SJCRH30 (cell line): ENCODE data around the gene CUL5. TPM values are rescaled to one million over a fixed set of nuclear protein-coding genes. Genes with fewer than 3 reads are reported as not detected.
"Not testable (repeated sequence)": the region's sequence is repeated elsewhere in the genome, so short reads cannot be mapped to it uniquely, and the experiment has no call there.

Experiments
- DNase-seq, 2 experiments: peaks; one replicate each; pipeline ENCODE4 v3.0.0-alpha.2; 2015 to 2020
- H3K27ac ChIP-seq: fragments of 250-450 bp; sonication (Bioruptor Pico); 2 replicates; pipeline ENCODE4 v1.5.1; 2020; ENCODE audit warnings: mild to moderate bottlenecking, moderate library complexity
- H3K27me3 ChIP-seq: fragments of 250-450 bp; sonication (Bioruptor Pico); 2 replicates; pipeline ENCODE4 v1.5.1; 2020; ENCODE audit warnings: mild to moderate bottlenecking, moderate library complexity
- H3K36me3 ChIP-seq: fragments of 250-450 bp; sonication (Bioruptor Pico); 2 replicates; pipeline ENCODE4 v1.5.1; 2020; ENCODE audit warnings: mild to moderate bottlenecking, moderate library complexity
- H3K4me1 ChIP-seq: fragments of 250-450 bp; sonication (Bioruptor Pico); 2 replicates; pipeline ENCODE4 v1.5.1; 2020; ENCODE audit warnings: mild to moderate bottlenecking, moderate library complexity
- H3K4me3 ChIP-seq: fragments of 250-450 bp; sonication (Bioruptor Pico); 2 replicates; pipeline ENCODE4 v1.5.1; 2020; ENCODE audit warnings: mild to moderate bottlenecking, moderate library complexity
- H3K9me3 ChIP-seq: fragments of 250-450 bp; sonication (Bioruptor Pico); replicated peaks from 2 replicates; pipeline ENCODE4 v1.5.1; 2020; ENCODE audit warnings: mild to moderate bottlenecking, moderate library complexity
- total RNA-seq: library from RNA; depleted of rRNA; stranded (reverse); fragments of >200 nt; shearing (Covaris generic); gene quantifications from 2 replicates; pipeline ENCODE4 v1.2.3, GENCODE V29; 2014

The CUL5 gene
- total RNA-seq, 1 experiment from 2014 or later = 24.0 TPM

- peak in 1 of 2 experiments; percentile 39 for DNase-seq
- Histone ChIP-seq H3K4me3 (no peak overlapping the region), H3K4me1 (peaks cover 10% of the 10 kb centered on the region), H3K9me3 (no peaks in the 10 kb centered on the region), H3K36me3 (no peaks in the 10 kb centered on the region), H3K27me3 (no peaks in the 10 kb centered on the region), H3K27ac (no peak overlapping the region)
Measured at GRCh38 chr11:108117746-108118371, 109.2 kb downstream of the CUL5 start.

DNA sequence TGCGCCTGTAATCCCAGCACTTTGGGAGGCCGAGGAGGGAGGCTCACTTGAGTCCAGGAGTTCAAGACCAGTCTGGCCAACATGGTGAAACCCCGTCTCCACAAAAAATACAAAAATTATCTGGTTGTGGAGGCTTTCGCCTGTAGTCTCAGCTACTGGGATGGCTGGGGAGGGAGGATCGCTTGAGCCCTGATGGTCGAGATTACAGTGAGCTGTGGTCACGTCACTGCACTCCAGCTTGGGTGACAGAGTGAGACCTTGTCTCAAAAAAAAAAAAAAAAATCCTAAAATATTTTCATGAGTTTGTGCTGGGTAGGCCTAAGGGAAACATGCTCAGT, 112.2 kb downstream of the CUL5 start:
- not testable (repeated sequence) for H3K27me3 ChIP-seq

GRCh38 chr11:108121274-108122155, 112.8 kb downstream of the CUL5 start, which contains the start of gene ACAT1:
TSS of gene ACAT1 (plus strand) at chr11:108121567. CDS start at chr11:108121607, 40 bp downstream.
- Histone ChIP-seq H3K4me3 (peak within 1 kb of the TSS; percentile 95), H3K27ac (peak within 1 kb of the TSS; percentile 90), H3K36me3 (no peaks in the 10 kb centered on the region), H3K27me3 (no peaks in the 10 kb centered on the region), H3K4me1 (peaks cover 5% of the 10 kb centered on the region; the same call in 1 of the 2 replicates), H3K9me3 (no peaks in the 10 kb centered on the region)
- peak; percentile 90 to 92 for DNase-seq

More for the DNA sequence above, 112.2 kb downstream of the CUL5 start:
- H3K9me3 ChIP-seq, H3K36me3 ChIP-seq, H3K4me1 ChIP-seq, H3K27ac ChIP-seq, DNase-seq: not testable (repeated sequence)
- peak overlapping the region; percentile 95 for H3K4me3 ChIP-seq

GRCh38 chr11:108122166-108122628, 113.5 kb downstream of the CUL5 start:
- DNase-seq = peak in 1 of 2 experiments; percentile 30
- no peaks in the 10 kb centered on the region for H3K9me3 ChIP-seq
- H3K27ac ChIP-seq = peak overlapping the region; percentile 90

GRCh38 chr11:108125096-108125495, 116.4 kb downstream of the CUL5 start:
- no peak overlapping the region for H3K27ac ChIP-seq
- no peaks in the 10 kb centered on the region for H3K27me3 ChIP-seq
- H3K4me3 ChIP-seq = no peak overlapping the region
- no peak for DNase-seq
- no peaks in the 10 kb centered on the region for H3K9me3 ChIP-seq
- H3K4me1 ChIP-seq = peaks cover 5% of the 10 kb centered on the region; the same call in 1 of the 2 replicates
- H3K36me3 ChIP-seq = no peaks in the 10 kb centered on the region

More at GRCh38 chr11:108122166-108122628, 113.5 kb downstream of the CUL5 start:
- H3K4me1 ChIP-seq = peaks cover 5% of the 10 kb centered on the region; the same call in 1 of the 2 replicates
- no peaks in the 10 kb centered on the region for H3K27me3 ChIP-seq
- peak overlapping the region; percentile 95 for H3K4me3 ChIP-seq
- H3K36me3 ChIP-seq = no peaks in the 10 kb centered on the region

- Histone ChIP-seq H3K9me3 (no peaks in the 10 kb centered on the region), H3K27ac (no peak overlapping the region), H3K27me3 (no peaks in the 10 kb centered on the region), H3K36me3 (no peaks in the 10 kb centered on the region), H3K4me1 (no peaks in the 10 kb centered on the region), H3K4me3 (no peak overlapping the region)
- no peak for DNase-seq
Measured at GRCh38 chr11:108128772-108129171, 120.1 kb downstream of the CUL5 start.

DNA sequence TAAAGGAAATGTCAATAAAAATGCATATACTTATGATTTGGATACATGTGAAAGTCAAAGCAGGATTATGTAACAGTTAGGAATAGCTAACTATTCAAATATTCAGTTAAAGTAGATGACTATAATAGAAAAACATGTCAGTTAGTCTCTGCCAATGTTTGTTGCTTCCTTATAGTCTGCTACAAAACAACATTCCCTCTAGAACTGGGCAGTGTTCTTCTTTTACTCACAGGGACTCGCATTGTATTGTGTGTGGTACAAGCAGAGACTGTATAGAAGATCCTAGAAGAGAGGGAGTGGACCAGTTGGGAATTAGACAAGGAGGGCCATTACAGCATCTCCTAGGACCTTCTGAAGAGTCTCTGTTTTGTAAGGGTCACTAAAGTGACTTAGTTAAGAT, 123.3 kb downstream of the CUL5 start:
- no peak for DNase-seq
- no peaks in the 10 kb centered on the region for H3K9me3 ChIP-seq
- H3K4me3 ChIP-seq = no peak overlapping the region
- H3K4me1 ChIP-seq = no peaks in the 10 kb centered on the region
- H3K36me3 ChIP-seq = no peaks in the 10 kb centered on the region
- no peaks in the 10 kb centered on the region for H3K27me3 ChIP-seq
- H3K27ac ChIP-seq = no peak overlapping the region

DNA sequence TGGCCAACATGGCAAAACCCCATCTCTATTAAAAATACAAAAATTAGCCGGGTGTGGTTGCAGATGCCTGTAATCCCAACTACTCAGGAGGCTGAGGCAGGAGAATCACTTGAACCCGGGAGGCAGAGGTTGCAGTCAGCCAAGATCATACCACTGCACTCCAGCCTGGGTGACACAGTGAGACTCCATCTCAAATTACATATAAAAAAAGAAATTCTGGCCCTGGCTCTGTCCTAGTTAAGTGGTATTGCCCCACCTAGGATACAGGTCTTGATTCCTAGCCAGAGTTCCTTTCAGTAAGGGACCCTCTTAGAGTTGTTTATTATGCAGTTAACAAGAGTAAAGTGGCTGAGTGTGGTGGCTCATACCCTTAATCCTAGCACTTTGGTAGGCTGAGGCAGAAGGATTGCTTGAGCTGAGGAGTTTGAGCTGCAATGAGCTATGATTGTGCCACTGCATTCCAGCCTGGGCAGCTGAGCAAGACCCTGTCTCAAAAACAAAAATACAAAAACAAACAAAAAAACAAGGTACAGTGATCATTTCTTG, 124.4 kb downstream of the CUL5 start:
- not testable (repeated sequence) for H3K9me3 ChIP-seq, H3K4me3 ChIP-seq, H3K27me3 ChIP-seq, DNase-seq, H3K27ac ChIP-seq, H3K4me1 ChIP-seq, H3K36me3 ChIP-seq

DNA sequence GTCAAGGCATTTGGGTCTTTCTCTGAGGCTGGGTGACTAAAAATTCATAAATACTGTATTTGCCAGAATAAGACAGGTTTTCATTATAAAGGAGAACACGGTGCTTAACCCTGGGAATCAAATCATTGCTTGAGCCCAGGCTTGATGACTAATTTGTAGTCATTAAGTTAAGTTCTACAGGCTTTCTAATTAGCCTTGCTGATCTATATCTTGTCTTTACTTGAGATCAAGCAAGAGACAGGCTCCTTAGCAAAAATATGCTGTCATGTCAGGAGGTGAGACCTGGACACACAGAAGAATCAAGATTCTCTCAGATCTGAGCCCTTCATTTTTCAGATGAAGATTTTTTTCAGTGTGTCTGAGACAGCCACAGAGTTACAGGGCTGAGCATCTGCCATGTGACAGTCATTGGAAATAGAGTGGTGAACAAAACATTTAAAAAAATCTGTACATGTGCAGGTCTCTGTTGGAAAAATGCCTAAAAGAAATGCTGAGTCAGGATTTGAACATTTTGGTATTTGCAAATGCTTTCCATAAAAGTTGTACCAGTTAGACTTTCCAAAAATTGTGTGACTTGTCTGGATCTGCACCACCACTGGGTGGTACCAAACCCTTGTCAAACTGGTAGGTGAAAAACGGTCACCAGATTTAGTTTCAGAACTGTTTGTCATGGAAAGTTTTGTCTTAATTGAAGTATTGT, 127.3 kb downstream of the CUL5 start:
- no peak for DNase-seq

DNA sequence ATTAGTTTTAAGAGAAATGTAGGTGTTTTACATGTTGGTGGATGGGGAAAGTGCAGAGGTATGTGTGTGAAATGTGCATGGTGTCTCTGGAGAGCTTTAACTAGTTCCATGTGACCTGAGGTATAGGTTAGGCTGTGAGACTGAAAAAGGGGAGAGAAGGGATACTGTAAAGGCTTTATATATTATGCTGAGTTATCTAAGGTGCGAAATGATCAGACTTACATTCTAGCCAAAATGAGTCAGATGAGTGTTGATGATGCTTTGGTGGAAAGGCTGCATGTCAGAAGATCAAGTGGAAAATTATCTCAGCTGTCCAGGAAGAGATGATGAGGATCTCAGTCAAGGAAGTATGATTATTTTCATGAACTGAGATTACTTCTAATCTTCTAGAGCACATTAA, 128.5 kb downstream of the CUL5 start:
- Histone ChIP-seq H3K4me1 (no peaks in the 10 kb centered on the region), H3K9me3 (no peaks in the 10 kb centered on the region), H3K36me3 (0 out of 2 replicates have a peak, but pooled peaks cover 2% of the 10 kb centered on the region), H3K27ac (no peak overlapping the region), H3K4me3 (no peak overlapping the region), H3K27me3 (no peaks in the 10 kb centered on the region)
- no peak for DNase-seq

More for the DNA sequence above, 127.3 kb downstream of the CUL5 start:
- Histone ChIP-seq H3K27me3 (no peaks in the 10 kb centered on the region), H3K36me3 (no peaks in the 10 kb centered on the region), H3K9me3 (no peaks in the 10 kb centered on the region), H3K4me3 (no peak overlapping the region), H3K4me1 (no peaks in the 10 kb centered on the region), H3K27ac (no peak overlapping the region)

- H3K27ac ChIP-seq = no peak overlapping the region
- DNase-seq = peak in 1 of 2 experiments; percentile 17
- H3K4me3 ChIP-seq = no peak overlapping the region
- H3K36me3 ChIP-seq = peaks cover 13% of the 10 kb centered on the region
- H3K27me3 ChIP-seq = no peaks in the 10 kb centered on the region
- H3K9me3 ChIP-seq = no peaks in the 10 kb centered on the region
- H3K4me1 ChIP-seq = no peaks in the 10 kb centered on the region
Measured at GRCh38 chr11:108142304-108142703, 133.6 kb downstream of the CUL5 start.

- Histone ChIP-seq H3K36me3 (peaks cover 16% of the 10 kb centered on the region), H3K4me1 (no peaks in the 10 kb centered on the region), H3K4me3 (no peak overlapping the region), H3K9me3 (no peaks in the 10 kb centered on the region), H3K27ac (no peak overlapping the region), H3K27me3 (no peaks in the 10 kb centered on the region)
- no peak for DNase-seq
Measured at GRCh38 chr11:108144615-108145014, 135.9 kb downstream of the CUL5 start.

- Histone ChIP-seq H3K4me1 (no peaks in the 10 kb centered on the region), H3K36me3 (peaks cover 25% of the 10 kb centered on the region), H3K4me3 (no peak overlapping the region), H3K27me3 (no peaks in the 10 kb centered on the region), H3K27ac (no peak overlapping the region), H3K9me3 (no peaks in the 10 kb centered on the region)
- no peak for DNase-seq
Measured at GRCh38 chr11:108147150-108147549, 138.5 kb downstream of the CUL5 start.

DNA sequence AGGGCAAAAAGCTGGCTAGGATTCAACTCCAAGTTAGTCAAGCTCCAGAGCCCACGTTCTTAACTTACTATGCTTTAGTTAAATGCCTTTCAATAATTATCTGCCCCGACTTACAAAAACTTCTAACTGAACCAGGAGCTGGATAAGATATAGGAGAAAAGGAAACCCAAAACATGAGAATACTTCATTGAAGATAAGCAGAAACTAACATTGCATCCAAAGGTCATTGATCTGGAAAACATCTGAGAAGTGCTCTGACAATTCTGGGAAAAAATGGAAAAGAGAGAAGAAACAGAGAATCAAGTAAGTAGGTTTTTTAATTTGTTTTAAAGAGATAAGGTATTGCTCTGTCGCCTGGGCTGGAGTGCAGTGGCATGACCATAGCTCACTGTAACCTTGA, 139.9 kb downstream of the CUL5 start:
- H3K27me3 ChIP-seq = no peaks in the 10 kb centered on the region
- no peak for DNase-seq
- no peaks in the 10 kb centered on the region for H3K4me1 ChIP-seq
- peaks cover 23% of the 10 kb centered on the region for H3K36me3 ChIP-seq
- no peak overlapping the region for H3K4me3 ChIP-seq
- no peaks in the 10 kb centered on the region for H3K9me3 ChIP-seq
- no peak overlapping the region for H3K27ac ChIP-seq
